B cell (primary cell): ENCODE results near the gene TSPO. TPM values are rescaled to one million over a fixed set of nuclear protein-coding genes. Genes with fewer than 3 reads are reported as not detected.

Source experiments
- ATAC-seq: fragments of 200-7000 bp; cut with Tn5 transposase; one replicate; pipeline ENCODE4 v1.10.0; 2021; ENCODE audit warnings: low read depth, mild to moderate bottlenecking, moderate number of reproducible peaks, moderate library complexity
- CTCF ChIA-PET: fragments of 350-600 bp; sonication (Branson Sonifier 250); formaldehyde crosslinking; loops from one replicate; lab custom pipeline; 2021; ENCODE audit warnings: antibody characterized with exemption, inconsistent platforms; lab: Charles Lee
- POLR2A ChIA-PET: fragments of 350-600 bp; sonication (Branson Sonifier 250); formaldehyde crosslinking; loops from one replicate; lab custom pipeline; 2021; ENCODE audit warnings: antibody characterized with exemption; lab: Charles Lee
- DNase-seq: peaks from one replicate; pipeline ENCODE4 v3.0.0; 2013
- H2AFZ ChIP-seq: 2 replicates; pipeline ENCODE4 v1.6.1; 2012; ENCODE audit warnings: mild to moderate bottlenecking, low read depth, low read length; ENCODE audit not compliant: insufficient read depth, poor library complexity, severe bottlenecking
- H3K27ac ChIP-seq, 2 donors: 1 replicate in 1 of 2; 2 replicates in 1 of 2; pipeline ENCODE4 v1.5.1; 2012 to 2013; ENCODE audit warnings: low read length in 2 of 2, mild to moderate bottlenecking in 2 of 2, moderate library complexity in 1 of 2
- H3K27me3 ChIP-seq, 4 experiments: fragments of 200-600 bp in 1 of 4; sonication (generic) in 1 of 4; replicated peaks in 1 of 4; 1 replicate in 2 of 4; 2 replicates in 2 of 4; pipeline versions ENCODE4 v1.6.1 to v1.7.0; 2013 to 2016; ENCODE audit warnings: low read length in 3 of 4, mild to moderate bottlenecking in 2 of 4, mixed read lengths in 1 of 4, moderate library complexity in 1 of 4; ENCODE audit not compliant: insufficient read depth in 4 of 4, control insufficient read depth in 3 of 4; ENCODE audit errors: control extremely low read depth in 1 of 4
- H3K36me3 ChIP-seq, 2 experiments: replicated peaks in 1 of 2; 1 replicate in 1 of 2; 2 replicates in 1 of 2; pipeline versions ENCODE4 v1.6.1 to v1.7.1; 2013; ENCODE audit warnings: low read length in 1 of 2; ENCODE audit not compliant: insufficient read depth in 2 of 2, control insufficient read depth in 1 of 2; ENCODE audit errors: control extremely low read depth in 1 of 2, extremely low read depth in 1 of 2
- H3K4me1 ChIP-seq, 2 donors: fragments of 200-600 bp in 1 of 2; sonication (generic) in 1 of 2; 1 replicate in 1 of 2; 2 replicates in 1 of 2; pipeline versions ENCODE4 v1.5.1 to v1.6.1; 2013 to 2017; ENCODE audit warnings: low read length in 2 of 2; ENCODE audit not compliant: control insufficient read depth in 2 of 2, insufficient read depth in 2 of 2
- H3K4me2 ChIP-seq: replicated peaks from 2 replicates; pipeline ENCODE3; 2012; ENCODE audit warnings: mild to moderate bottlenecking, low read depth, low read length; ENCODE audit not compliant: poor library complexity, severe bottlenecking
- H3K4me3 ChIP-seq, 5 experiments: fragments of 200-600 bp in 1 of 5; sonication (generic) in 1 of 5; 1 replicate in 3 of 5; 2 replicates in 2 of 5; pipeline versions ENCODE4 v1.5.1 to v1.7.0; 2011 to 2016; ENCODE audit warnings: low read length in 4 of 5, mild to moderate bottlenecking in 4 of 5, low read depth in 2 of 5, control low read depth in 1 of 5, moderate library complexity in 1 of 5; ENCODE audit not compliant: insufficient read depth in 1 of 5; ENCODE audit errors: control extremely low read depth in 1 of 5, extremely low read depth in 1 of 5
- H3K79me2 ChIP-seq: fragments of 200-600 bp; sonication (generic); one replicate; pipeline ENCODE4 v1.6.0; 2016; ENCODE audit warnings: low read length; ENCODE audit not compliant: control insufficient read depth, insufficient read depth
- H3K9ac ChIP-seq: fragments of 200-600 bp; sonication (generic); 2 replicates; pipeline ENCODE4 v1.6.1; 2017; ENCODE audit warnings: mild to moderate bottlenecking, low read length, moderate library complexity
- H3K9me3 ChIP-seq, 3 donors: one replicate each; pipeline versions ENCODE4 v1.6.1 to v1.7.1; 2013; ENCODE audit warnings: low read length in 2 of 3; ENCODE audit not compliant: control insufficient read depth in 2 of 3, insufficient read depth in 1 of 3; ENCODE audit errors: control extremely low read depth in 1 of 3
- H4K20me1 ChIP-seq: 2 replicates; pipeline ENCODE4 v1.6.0; 2012; ENCODE audit warnings: mild to moderate bottlenecking, low read length; ENCODE audit not compliant: insufficient read depth, control insufficient read depth, poor library complexity, severe bottlenecking
- H3K27ac Mint-ChIP-seq: one replicate; pipeline ENCODE4 v1.8.0; 2021; ENCODE audit warnings: mixed read lengths
- H3K27me3 Mint-ChIP-seq: one replicate; pipeline ENCODE4 v1.8.0; 2021; ENCODE audit warnings: mixed read lengths
- H3K4me1 Mint-ChIP-seq: one replicate; pipeline ENCODE4 v1.8.0; 2021; ENCODE audit warnings: mixed read lengths
- H3K4me3 Mint-ChIP-seq: one replicate; pipeline ENCODE4 v1.8.0; 2021; ENCODE audit warnings: mixed read lengths
- H3K9me3 Mint-ChIP-seq: one replicate; pipeline ENCODE4 v1.8.0; 2022; ENCODE audit warnings: mixed read lengths; ENCODE audit not compliant: insufficient read depth
- CTCF ChIP-seq: fragments of 200-600 bp; IDR thresholded peaks from one replicate; pipeline ENCODE4 v1.8.0; 2022; ENCODE audit warnings: antibody characterized with exemption, mild to moderate bottlenecking
- EZH2 ChIP-seq: IDR thresholded peaks from 2 replicates; pipeline ENCODE4 v1.6.1; 2012; ENCODE audit warnings: borderline replicate concordance, low read depth, mild to moderate bottlenecking, moderate library complexity, low read length; ENCODE audit not compliant: insufficient read depth, poor library complexity, severe bottlenecking
- WGBS: methylation state at CpG from one replicate; pipeline ENCODE4 v1.1.5; 2013; ENCODE audit warnings: missing lambda C conversion rate; ENCODE audit not compliant: insufficient coverage; 5-methylcytosine and 5-hydroxymethylcytosine counted together
- intact Hi-C: fragments of 100-400 bp; cut with micrococcal nuclease; formaldehyde crosslinking; loops from one replicate; pipeline ENCODE4 v1.10.0; 2022
- polyA plus RNA-seq: library from polyadenylated mRNA; depleted of rRNA; stranded (reverse); fragments of >200 nt; gene quantifications from 2 replicates; pipeline ENCODE4 v1.2.3, GENCODE V29; 2012
- total RNA-seq, 2 donors: library from RNA; stranded (reverse); fragments of 120-200 nt in 1 of 2; gene quantifications; 1 replicate in 1 of 2; 2 replicates in 1 of 2; pipeline versions ENCODE4 v1.2.3 to v1.2.4, GENCODE V29; 2013 to 2022

Gene TSPO
- total and polyA plus RNA-seq, 2 donors (not counting 1 experiment from before 2014, with no cell fraction given): 54.9 to 94.2 TPM

GRCh38 chr22:43126501-43127165, 24.7 kb upstream of the TSPO start:
- Histone ChIP-seq H3K4me3 (no peak overlapping the region), H3K79me2 (no peaks in the 10 kb centered on the region), H3K36me3 (peaks cover 0 to 2% of the 10 kb centered on the region in 2 experiments), H3K27me3 (peaks cover 0 to 36% (median 15%) of the 10 kb centered on the region in 4 experiments), H3K27ac (no peak overlapping the region), H3K4me2 (no peak overlapping the region), H2AFZ (no peak overlapping the region), H3K9me3 (peaks cover 0 to 7% (median 0%) of the 10 kb centered on the region in 3 donors), H4K20me1 (peaks cover 22% of the 10 kb centered on the region), H3K9ac (no peak overlapping the region), H3K4me1 (peaks cover 34 to 42% of the 10 kb centered on the region in 2 donors)
- DNase-seq: no peak
- H3K9me3 Mint-ChIP-seq: no peaks in the 10 kb centered on the region
- H3K27ac Mint-ChIP-seq: no peak overlapping the region
- H3K4me1 Mint-ChIP-seq: peaks cover 25% of the 10 kb centered on the region
- intact Hi-C loops: no loop called here
- CTCF ChIA-PET: interaction anchor here (3.8 kb wide), 1 partner anchor 9 kb away, joined by 14 read pairs; no protein-coding TSS in a partner anchor
- H3K4me3 Mint-ChIP-seq: no peak overlapping the region
- ATAC-seq: no peak
- POLR2A ChIA-PET: interaction anchor here (0.7 to 0.9 kb wide), 3 partner anchors 10 to 1180 kb away, joined by 5 to 8 read pairs (median 5); partner anchors contain the start of gene CENPM
- H3K27me3 Mint-ChIP-seq: peaks cover 12% of the 10 kb centered on the region
- WGBS: 60% methylated on average over 3 of the region's 5 CpGs
- TF ChIP-seq CTCF (no peak), EZH2 (no peak)

GRCh38 chr22:43127166-43127908, 24.0 kb upstream of the TSPO start:
- no peak overlapping the region for H2AFZ ChIP-seq
- Mint-ChIP-seq H3K4me3 (no peak overlapping the region), H3K27me3 (peaks cover 8% of the 10 kb centered on the region), H3K9me3 (no peaks in the 10 kb centered on the region), H3K27ac (no peak overlapping the region), H3K4me1 (peaks cover 18% of the 10 kb centered on the region)
- no peak for DNase-seq
- no peak overlapping the region for H3K4me3 ChIP-seq
- peaks cover 0 to 5% of the 10 kb centered on the region in 2 experiments for H3K36me3 ChIP-seq
- H3K4me2 ChIP-seq: no peak overlapping the region
- ChIA-PET CTCF (interaction anchor here (3.8 kb wide), 1 partner anchor 8 kb away, joined by 14 read pairs; no protein-coding TSS in a partner anchor), POLR2A (no interaction called here)
- H3K9me3 ChIP-seq: peaks cover 0 to 7% (median 0%) of the 10 kb centered on the region in 3 donors
- H3K9ac ChIP-seq: no peak overlapping the region
- no peak for TF ChIP-seq CTCF
- TF ChIP-seq EZH2: no peak
- 83% methylated on average over 17 of the region's 17 CpGs for WGBS
- peaks cover 27 to 35% of the 10 kb centered on the region in 2 donors for H3K4me1 ChIP-seq
- peaks cover 0 to 34% (median 13%) of the 10 kb centered on the region in 4 experiments for H3K27me3 ChIP-seq
- intact Hi-C loops: no loop called here
- peaks cover 25% of the 10 kb centered on the region for H4K20me1 ChIP-seq
- H3K79me2 ChIP-seq: no peaks in the 10 kb centered on the region
- ATAC-seq: no peak
- no peak overlapping the region for H3K27ac ChIP-seq
